Esophagus squamous epithelium (tissue), 5 donors: ENCODE results near the gene STON2. TPM values are rescaled to one million over a fixed set of nuclear protein-coding genes. Genes with fewer than 3 reads are reported as not detected.

ENCODE experiments used
- DNase-seq: peaks from one replicate; lab custom pipeline; 2025; lab: John Stamatoyannopoulos, UW
- H3K27ac ChIP-seq, 4 donors: fragments of 200-600 bp; sonication (generic); one replicate each; pipeline ENCODE4 v1.5.1; 2016 to 2019; ENCODE audit warnings: mild to moderate bottlenecking in 1 of 4
- H3K27me3 ChIP-seq, 4 donors: fragments of 200-600 bp; sonication (generic); 1 replicate in 3 of 4; 2 replicates in 1 of 4; pipeline versions ENCODE4 v1.5.1 to v1.6.0; 2017 to 2021; ENCODE audit warnings: antibody characterized with exemption in 1 of 4
- H3K36me3 ChIP-seq, 3 donors: fragments of 200-600 bp; sonication (generic); one replicate each; pipeline ENCODE4 v1.5.1; 2016 to 2019
- H3K4me1 ChIP-seq, 3 donors: fragments of 200-600 bp; sonication (generic); one replicate each; pipeline ENCODE4 v1.5.1; 2017 to 2019
- H3K4me3 ChIP-seq, 4 donors: fragments of 200-600 bp; sonication (generic); 1 replicate in 3 of 4; 2 replicates in 1 of 4; pipeline ENCODE4 v1.5.1; 2016 to 2019; ENCODE audit warnings: mild to moderate bottlenecking in 2 of 4, moderate library complexity in 1 of 4
- H3K9me3 ChIP-seq, 3 donors: fragments of 200-600 bp; sonication (generic); one replicate each; pipeline ENCODE4 v1.5.1; 2016 to 2019
- POLR2A ChIP-seq, 4 donors: fragments of 450-650 bp; IDR thresholded peaks; one replicate each; pipeline ENCODE4 v1.6.1; 2017; ENCODE audit warnings: antibody characterized with exemption in 4 of 4, mild to moderate bottlenecking in 4 of 4, moderate library complexity in 3 of 4
- WGBS, 2 donors: methylation state at CpG; one replicate each; pipeline ENCODE4 v1.1.5; 2018; 5-methylcytosine and 5-hydroxymethylcytosine counted together
- intact Hi-C: fragments of 100-400 bp; cut with DNase I; formaldehyde crosslinking; loops from one replicate; pipeline ENCODE4 v1.15.0; 2022
- total RNA-seq, 4 donors: library from RNA; depleted of rRNA; stranded (reverse); fragments of >200 nt; gene quantifications; one replicate each; pipeline ENCODE4 v1.1.0, GENCODE V29; 2016
- TF ChIP-seq, protein P1 (sequence below), 6 experiments: fragments of 450-650 bp in 4 of 6; fragments of 200-600 bp in 2 of 6; sonication (generic) in 2 of 6; IDR thresholded peaks; one replicate each; pipeline ENCODE4 v1.5.1; 2016 to 2019; ENCODE audit warnings: antibody characterized with exemption in 6 of 6, mild to moderate bottlenecking in 4 of 6, moderate library complexity in 4 of 6
- donor health status: DM: yes; HTN: yes; CAD: no.

STON2 gene
- total RNA-seq, 4 donors from 2014 or later: 58.7 to 71.6 (median 67.1) TPM

DNA sequence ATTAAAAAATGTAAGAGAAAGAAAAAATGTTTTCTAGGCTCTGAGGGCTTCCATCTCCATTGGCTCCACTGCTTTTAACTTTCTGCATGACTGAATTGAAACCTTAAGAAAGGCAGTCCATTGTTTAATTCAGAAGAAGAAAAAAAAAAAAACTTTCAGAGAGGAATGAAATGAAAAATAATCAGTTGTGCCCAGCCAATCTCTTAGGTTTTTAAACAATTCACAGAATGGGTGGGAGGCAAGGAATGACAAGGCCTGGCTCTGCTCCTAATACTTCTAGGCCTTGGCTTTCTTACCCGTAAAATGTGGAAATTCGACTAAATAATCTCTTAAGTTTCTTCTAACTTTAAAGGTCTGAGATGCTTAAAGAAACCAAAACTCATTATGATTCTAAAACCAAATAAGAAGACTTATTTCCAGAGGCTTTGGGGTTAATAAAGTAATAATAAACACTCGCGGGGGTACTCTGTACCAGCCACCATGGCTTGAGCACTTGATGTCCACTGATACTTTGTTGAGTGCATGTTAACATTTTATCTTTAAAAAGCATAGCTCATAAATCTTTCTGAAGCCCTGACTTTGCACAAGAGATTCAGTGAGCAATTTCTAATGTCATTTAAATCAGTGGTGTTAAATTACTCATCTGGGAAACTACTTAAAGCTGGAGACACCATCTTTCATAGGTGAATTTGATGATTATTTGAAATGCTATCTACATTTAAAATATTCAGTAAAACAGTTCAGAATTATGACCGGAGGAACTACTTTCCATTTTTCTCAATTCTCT lies 49.6 kb downstream of the STON2 start:
- WGBS, 2 donors: 63 to 66% methylated on average over 5 of the region's 5 CpGs
- Histone ChIP-seq H3K4me3 (no peak overlapping the region), H3K4me1 (peaks cover 0 to 7% (median 0%) of the 10 kb centered on the region in 3 donors), H3K36me3 (no peaks in the 10 kb centered on the region), H3K27ac (no peak overlapping the region), H3K9me3 (peaks cover 0 to 3% (median 0%) of the 10 kb centered on the region in 3 donors), H3K27me3 (no peaks in the 10 kb centered on the region)
- intact Hi-C loops: no loop called here
- DNase-seq: no peak
- TF ChIP-seq, protein P1, sequence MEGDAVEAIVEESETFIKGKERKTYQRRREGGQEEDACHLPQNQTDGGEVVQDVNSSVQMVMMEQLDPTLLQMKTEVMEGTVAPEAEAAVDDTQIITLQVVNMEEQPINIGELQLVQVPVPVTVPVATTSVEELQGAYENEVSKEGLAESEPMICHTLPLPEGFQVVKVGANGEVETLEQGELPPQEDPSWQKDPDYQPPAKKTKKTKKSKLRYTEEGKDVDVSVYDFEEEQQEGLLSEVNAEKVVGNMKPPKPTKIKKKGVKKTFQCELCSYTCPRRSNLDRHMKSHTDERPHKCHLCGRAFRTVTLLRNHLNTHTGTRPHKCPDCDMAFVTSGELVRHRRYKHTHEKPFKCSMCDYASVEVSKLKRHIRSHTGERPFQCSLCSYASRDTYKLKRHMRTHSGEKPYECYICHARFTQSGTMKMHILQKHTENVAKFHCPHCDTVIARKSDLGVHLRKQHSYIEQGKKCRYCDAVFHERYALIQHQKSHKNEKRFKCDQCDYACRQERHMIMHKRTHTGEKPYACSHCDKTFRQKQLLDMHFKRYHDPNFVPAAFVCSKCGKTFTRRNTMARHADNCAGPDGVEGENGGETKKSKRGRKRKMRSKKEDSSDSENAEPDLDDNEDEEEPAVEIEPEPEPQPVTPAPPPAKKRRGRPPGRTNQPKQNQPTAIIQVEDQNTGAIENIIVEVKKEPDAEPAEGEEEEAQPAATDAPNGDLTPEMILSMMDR (IDR thresholded peaks at IDR 0.05): no peak
- TF ChIP-seq POLR2A (IDR thresholded peaks at IDR 0.05): no peak

DNA sequence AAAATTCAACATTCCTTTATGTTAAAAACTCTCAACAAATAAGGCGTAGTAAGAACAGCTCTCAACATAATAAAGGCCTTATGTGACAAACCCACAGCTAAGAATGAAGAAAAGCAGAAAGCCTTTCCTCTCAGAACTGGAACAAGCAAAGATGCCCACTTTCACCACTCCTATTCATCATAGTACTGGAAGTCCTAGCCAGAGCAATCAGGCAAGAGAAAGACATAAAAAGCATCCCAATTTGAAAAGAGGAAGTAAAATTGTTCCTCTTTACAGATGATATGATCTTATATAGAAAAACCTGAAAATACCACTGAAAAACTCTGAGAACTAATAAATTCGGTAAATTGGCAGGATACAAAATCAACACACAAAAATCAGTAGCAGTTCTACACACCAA lies 52.1 kb downstream of the STON2 start:
- Histone ChIP-seq H3K27me3 (no peaks in the 10 kb centered on the region), H3K4me1 (peaks cover 0 to 21% (median 6%) of the 10 kb centered on the region in 3 donors), H3K36me3 (no peaks in the 10 kb centered on the region), H3K9me3 (no peaks in the 10 kb centered on the region), H3K27ac (no peak overlapping the region), H3K4me3 (no peak overlapping the region)
- no peak for TF ChIP-seq POLR2A (IDR thresholded peaks at IDR 0.05)
- TF ChIP-seq, protein P1 (IDR thresholded peaks at IDR 0.05): no peak
- intact Hi-C loops: no loop called here
- 66 to 73% methylated on average over 2 of the region's 2 CpGs for WGBS, 2 donors
- no peak for DNase-seq

DNA sequence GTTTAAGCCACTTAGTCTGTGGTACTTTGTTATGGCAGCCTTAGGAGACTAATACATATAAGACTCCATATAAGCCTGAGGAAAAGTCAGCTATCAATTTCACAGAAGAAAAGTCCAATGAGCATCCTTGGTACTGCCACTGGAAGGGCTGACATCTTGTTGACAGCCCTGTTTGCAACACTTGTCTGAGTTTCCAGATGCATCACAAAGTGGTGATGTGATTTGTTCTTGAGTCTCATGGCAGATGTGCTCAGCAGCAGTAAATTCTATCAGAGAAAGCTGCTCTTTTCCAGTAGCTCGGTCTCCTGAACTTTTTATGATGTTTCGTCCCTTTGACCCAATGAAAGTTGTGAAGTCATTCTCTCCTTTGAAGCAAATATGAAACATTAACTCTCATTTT lies 54.3 kb downstream of the STON2 start:
- no peak overlapping the region for H3K4me3 ChIP-seq
- peaks cover 0 to 5% (median 0%) of the 10 kb centered on the region in 4 donors for H3K27me3 ChIP-seq
- 89 to 100% methylated on average over 1 to 2 of the region's 2 CpGs for WGBS, 2 donors
- H3K36me3 ChIP-seq: no peaks in the 10 kb centered on the region
- DNase-seq: no peak
- no peaks in the 10 kb centered on the region for H3K9me3 ChIP-seq
- intact Hi-C loops: no loop called here
- H3K4me1 ChIP-seq: peaks cover 0 to 41% (median 6%) of the 10 kb centered on the region in 3 donors
- H3K27ac ChIP-seq: no peak overlapping the region
- no peak for TF ChIP-seq POLR2A (IDR thresholded peaks at IDR 0.05)
- TF ChIP-seq, protein P1 (IDR thresholded peaks at IDR 0.05): no peak

DNA sequence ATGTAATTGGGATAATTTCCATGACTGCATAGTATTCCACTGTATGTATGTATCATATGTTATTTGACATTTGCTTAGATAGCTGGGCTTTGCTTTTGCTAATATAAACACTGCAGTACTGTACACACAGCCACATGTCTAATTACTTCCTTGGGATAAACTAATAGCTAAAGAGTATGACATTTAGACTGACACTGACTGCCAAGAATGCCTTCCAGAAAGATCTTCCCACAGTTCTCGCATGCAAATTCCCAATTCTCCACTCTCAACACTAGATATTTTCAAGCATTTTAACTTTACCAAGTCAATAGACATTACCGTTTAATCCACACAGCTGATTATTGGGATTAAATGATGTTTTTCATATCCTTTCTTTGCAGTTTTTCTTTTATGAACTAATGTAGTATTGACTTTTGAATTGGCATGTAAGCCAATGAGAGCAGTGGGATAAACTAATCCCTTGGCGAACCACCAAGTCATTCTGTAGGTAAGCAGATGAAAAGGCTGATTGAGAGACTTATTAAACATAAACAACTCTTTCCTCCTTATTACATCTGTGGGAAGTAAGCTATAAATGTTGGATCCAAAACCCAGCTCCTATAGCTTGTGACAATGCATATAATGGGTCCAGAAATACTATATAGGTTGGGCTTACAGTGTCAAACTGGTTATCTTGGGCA lies 55.5 kb downstream of the STON2 start:
- DNase-seq: no peak
- peaks cover 0 to 36% (median 6%) of the 10 kb centered on the region in 3 donors for H3K4me1 ChIP-seq
- no peaks in the 10 kb centered on the region for H3K36me3 ChIP-seq
- intact Hi-C loops: no loop called here
- TF ChIP-seq, protein P1 (IDR thresholded peaks at IDR 0.05): no peak
- no peak for TF ChIP-seq POLR2A (IDR thresholded peaks at IDR 0.05)
- H3K27me3 ChIP-seq: peaks cover 0 to 5% (median 0%) of the 10 kb centered on the region in 4 donors
- no peak overlapping the region for H3K4me3 ChIP-seq
- H3K27ac ChIP-seq: peak overlapping the region in 1 of 4 donors; percentile 5
- WGBS, 2 donors: 43 to 61% methylated on average over 3 of the region's 3 CpGs
- H3K9me3 ChIP-seq: no peaks in the 10 kb centered on the region

DNA sequence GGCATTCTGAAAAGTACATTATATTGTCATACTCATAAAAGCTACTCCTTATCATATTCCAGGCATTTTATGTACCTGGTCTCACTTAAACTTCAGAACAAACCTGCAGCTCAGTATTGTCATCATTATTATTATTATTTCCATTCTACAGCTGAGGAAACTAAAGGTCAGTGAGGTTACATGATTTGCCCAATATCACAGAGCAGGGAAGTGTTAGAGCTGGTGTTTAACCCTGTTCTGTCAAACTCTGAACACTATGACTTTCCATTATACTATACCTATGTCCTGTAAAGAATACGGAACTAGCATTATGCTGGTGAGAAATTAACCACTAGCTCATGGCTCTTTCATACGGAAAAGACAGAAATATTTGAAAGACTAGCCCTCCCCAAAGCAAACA lies 56.4 kb downstream of the STON2 start:
- 91 to 97% methylated on average over 2 of the region's 2 CpGs for WGBS, 2 donors
- no peak for TF ChIP-seq POLR2A (IDR thresholded peaks at IDR 0.05)
- TF ChIP-seq, protein P1 (IDR thresholded peaks at IDR 0.05): no peak
- intact Hi-C loops: no loop called here
- no peak for DNase-seq
- peaks cover 0 to 36% (median 6%) of the 10 kb centered on the region in 3 donors for H3K4me1 ChIP-seq
- no peak overlapping the region for H3K27ac ChIP-seq
- no peaks in the 10 kb centered on the region for H3K36me3 ChIP-seq
- H3K9me3 ChIP-seq: no peaks in the 10 kb centered on the region
- H3K4me3 ChIP-seq: no peak overlapping the region
- H3K27me3 ChIP-seq: peaks cover 0 to 5% (median 0%) of the 10 kb centered on the region in 4 donors
